Measurements from ENCODE around the gene RAB34.

GRCh38 chr17:28738680-28739384, 21.2 kb upstream of the RAB34 start:
- TF ChIP-seq POLR2AphosphoS5 (IDR thresholded peaks at IDR 0.05) (no peak), CTCF (IDR thresholded peaks at IDR 0.05) (no peak)

All from breast epithelium (tissue), 3 donors.